GM12878 (cell line): ENCODE data around the gene PCP2. TPM values are rescaled to one million over a fixed set of nuclear protein-coding genes. Genes with fewer than 3 reads are reported as not detected.

ENCODE experiments used
- ATAC-seq: fragments of 200-7000 bp; cut with Tn5 transposase; 3 replicates; pipeline ENCODE4 v1.9.1; 2020; ENCODE audit warnings: mild to moderate bottlenecking, moderate library complexity
- BruUV-seq: library from RNA; stranded (reverse); fragments of 400-500 nt; replicated peaks from 2 replicates; lab custom pipeline; 2021; lab: Mats Ljungman, UMichigan
- CTCF ChIA-PET: fragments of 300-600 bp; sonication (Branson Sonifier 250); formaldehyde crosslinking; extraction: SDS; loops from one replicate; lab custom pipeline; 2021; ENCODE audit warnings: inconsistent platforms; lab: Yijun Ruan, JAX
- POLR2A ChIA-PET: fragments of 350-600 bp; formaldehyde crosslinking; extraction: SDS; loops from one replicate; lab custom pipeline; 2021; ENCODE audit warnings: inconsistent platforms; lab: Charles Lee
- RAD21 ChIA-PET: fragments of 300-600 bp; sonication (Branson Sonifier 250); formaldehyde crosslinking; loops from one replicate; lab custom pipeline; 2023; ENCODE audit warnings: antibody characterized with exemption; ENCODE audit not compliant: unreplicated experiment; lab: Charles Lee
- SMC1A ChIA-PET: fragments of 300-600 bp; sonication (Branson Sonifier 250); formaldehyde crosslinking; loops from one replicate; lab custom pipeline; 2023; ENCODE audit not compliant: unreplicated experiment, uncharacterized antibody; lab: Charles Lee
- DNase-seq: peaks from one replicate; pipeline ENCODE4 v3.0.0-alpha.2; 2011; ENCODE audit warnings: low read depth, low spot score
- FAIRE-seq: peaks from 3 replicates; lab custom pipeline; 2011; peaks lifted over from hg19 to GRCh38; lab: Jason Lieb, UNC
- H2AFZ ChIP-seq: 2 replicates; pipeline ENCODE4 v1.6.0; 2011; ENCODE audit warnings: low read depth, low read length, control low read depth; ENCODE audit not compliant: control insufficient read depth
- H3K27ac ChIP-seq: 2 replicates; pipeline ENCODE4 v1.5.1; 2011; ENCODE audit warnings: control low read depth; ENCODE audit not compliant: control insufficient read depth, insufficient read depth
- H3K27me3 ChIP-seq, 2 experiments: replicated peaks in 1 of 2; 2 replicates each; pipeline versions ENCODE4 v1.6.0 to v1.6.1; 2011; ENCODE audit warnings: low read length in 1 of 2; ENCODE audit not compliant: control insufficient read depth in 2 of 2, insufficient read depth in 2 of 2
- H3K36me3 ChIP-seq, 2 experiments: 2 replicates each; pipeline ENCODE4 v1.5.1; 2011; ENCODE audit warnings: low read length in 1 of 2; ENCODE audit not compliant: control insufficient read depth in 2 of 2, insufficient read depth in 2 of 2
- H3K4me1 ChIP-seq: 2 replicates; pipeline ENCODE4 v1.6.1; 2011; ENCODE audit warnings: mild to moderate bottlenecking, low read length, moderate library complexity, mixed read lengths; ENCODE audit not compliant: control insufficient read depth, insufficient read depth
- H3K4me2 ChIP-seq: 2 replicates; pipeline ENCODE4 v1.6.0; 2011; ENCODE audit warnings: control low read depth; ENCODE audit not compliant: control insufficient read depth, insufficient read depth
- H3K4me3 ChIP-seq: fragments of 200-600 bp; sonication (generic); 2 replicates; pipeline ENCODE4 v1.5.1; 2016
- H3K79me2 ChIP-seq: 2 replicates; pipeline ENCODE4 v1.6.0; 2011; ENCODE audit warnings: low read length; ENCODE audit not compliant: control insufficient read depth, insufficient read depth
- H3K9ac ChIP-seq: 2 replicates; pipeline ENCODE4 v1.8.0; 2011; ENCODE audit warnings: low read length, control low read depth, mixed read lengths; ENCODE audit not compliant: control insufficient read depth, insufficient read depth
- H3K9me3 ChIP-seq: replicated peaks from 3 replicates; pipeline ENCODE4 v1.5.1; 2011; ENCODE audit warnings: mild to moderate bottlenecking, low read length; ENCODE audit not compliant: control insufficient read depth, insufficient read depth
- H4K20me1 ChIP-seq: 2 replicates; pipeline ENCODE4 v1.6.0; 2011; ENCODE audit not compliant: control insufficient read depth, insufficient read depth
- ASH2L ChIP-seq: fragments of 300-600, 200-600 bp; sonication (generic); IDR thresholded peaks from 2 replicates; pipeline ENCODE4 v1.6.1; 2017; ENCODE audit warnings: low read depth, mild to moderate bottlenecking, borderline replicate concordance
- BHLHE40 ChIP-seq, 2 experiments: fragments of 450-650 bp in 1 of 2; IDR thresholded peaks; 2 replicates each; pipeline ENCODE4 v1.6.1; 2011 to 2017; ENCODE audit warnings: low read depth in 2 of 2, borderline replicate concordance in 1 of 2, improper control_type of control experiment in 1 of 2, low read length in 1 of 2, mild to moderate bottlenecking in 1 of 2
- CREM ChIP-seq: IDR thresholded peaks from 2 replicates; pipeline ENCODE4 v1.6.1; 2014; ENCODE audit warnings: antibody characterized with exemption, low read depth
- CTCF ChIP-seq, 3 experiments: IDR thresholded peaks in 2 of 3; conservative IDR thresholded peaks in 1 of 3; 2 replicates each; pipeline ENCODE4 v1.5.1; 2011; ENCODE audit warnings: low read depth in 3 of 3, low read length in 3 of 3, mild to moderate bottlenecking in 3 of 3, control low read depth in 2 of 3, moderate library complexity in 2 of 3, inconsistent platforms in 1 of 3, mixed read lengths in 1 of 3; ENCODE audit not compliant: control insufficient read depth in 2 of 3, insufficient read depth in 1 of 3; ENCODE audit errors: extremely low read depth in 1 of 3
- FOXK2 ChIP-seq: fragments of 450-650 bp; IDR thresholded peaks from 2 replicates; pipeline ENCODE4 v1.6.1; 2017; ENCODE audit warnings: mild to moderate bottlenecking, moderate library complexity
- PAX8 ChIP-seq: fragments of 450-650 bp; IDR thresholded peaks from 2 replicates; pipeline ENCODE4 v1.6.1; 2017; ENCODE audit warnings: mild to moderate bottlenecking, moderate library complexity
- TCF12 ChIP-seq: IDR thresholded peaks from 2 replicates; pipeline ENCODE4 v1.6.1; 2011; ENCODE audit warnings: low read depth, mild to moderate bottlenecking, low read length
- ZNF622 ChIP-seq: fragments of 450-650 bp; IDR thresholded peaks from 2 replicates; pipeline ENCODE4 v1.6.1; 2017; ENCODE audit warnings: mild to moderate bottlenecking, inconsistent platforms
- WGBS: methylation state at CpG from one replicate; pipeline ENCODE4 v1.1.6; 2016; ENCODE audit warnings: low lambda C conversion rate; ENCODE audit not compliant: insufficient replicate concordance, insufficient coverage; ENCODE audit errors: missing lambda C conversion rate; 5-methylcytosine and 5-hydroxymethylcytosine counted together
- in situ Hi-C: fragments of 300-500 bp; cut with MboI; formaldehyde crosslinking; loops from 9 replicates; pipeline ENCODE4 v1.14.3; 2018; ENCODE audit warnings: mixed read lengths
- intact Hi-C: fragments of 100-400 bp; cut with micrococcal nuclease; formaldehyde crosslinking; loops from one replicate; pipeline ENCODE4 v1.14.2; 2022; ENCODE audit not compliant: unreplicated experiment
- polyA plus RNA-seq, 11 experiments: library from polyadenylated mRNA; depleted of rRNA in 4 of 11; unstranded in 6 of 11; stranded (reverse) in 5 of 11; fragments of >200 nt; fragmentation: Nextera tagmentation in 4 of 11; fragmentation: Illumina TruSeq in 1 of 11; extraction: Ambion mirVana in 4 of 11; extraction: Trizol in 1 of 11; gene quantifications; 1 replicate in 1 of 11; 2 replicates in 10 of 11; pipeline versions ENCODE4 v1.2.1 to v1.2.3, GENCODE V29; 2011 to 2016; ENCODE audit warnings: inconsistent platforms in 2 of 11, missing spikeins in 2 of 11, low read depth in 1 of 11
- total RNA-seq, 4 experiments: library from RNA; depleted of rRNA in 3 of 4; stranded (reverse); fragments of >200 nt in 3 of 4; fragmentation: Illumina TruSeq in 1 of 4; extraction: Trizol in 1 of 4; gene quantifications; 2 replicates each; pipeline versions ENCODE4 v1.2.1 to v1.2.3, GENCODE V29; 2013 to 2021
- TF ChIP-seq, protein P1 (sequence below): fragments of 450-650 bp; formaldehyde crosslinking; IDR thresholded peaks from 2 replicates; pipeline ENCODE4 v1.4.0; 2020; ENCODE audit warnings: mild to moderate bottlenecking, moderate library complexity
- TF ChIP-seq, protein P2 (sequence below): fragments of 450-650 bp; formaldehyde crosslinking; IDR thresholded peaks from 2 replicates; pipeline ENCODE4 v1.5.0; 2022; ENCODE audit warnings: mild to moderate bottlenecking, missing genetic modification characterization

PCP2 gene
- total and polyA plus RNA-seq, 10 of the 15 experiments (the other 5 are each of a cell fraction or from before 2014, with no cell fraction given), result 0.10 to 0.62 (median 0.31) TPM; not detected in 5

DNA sequence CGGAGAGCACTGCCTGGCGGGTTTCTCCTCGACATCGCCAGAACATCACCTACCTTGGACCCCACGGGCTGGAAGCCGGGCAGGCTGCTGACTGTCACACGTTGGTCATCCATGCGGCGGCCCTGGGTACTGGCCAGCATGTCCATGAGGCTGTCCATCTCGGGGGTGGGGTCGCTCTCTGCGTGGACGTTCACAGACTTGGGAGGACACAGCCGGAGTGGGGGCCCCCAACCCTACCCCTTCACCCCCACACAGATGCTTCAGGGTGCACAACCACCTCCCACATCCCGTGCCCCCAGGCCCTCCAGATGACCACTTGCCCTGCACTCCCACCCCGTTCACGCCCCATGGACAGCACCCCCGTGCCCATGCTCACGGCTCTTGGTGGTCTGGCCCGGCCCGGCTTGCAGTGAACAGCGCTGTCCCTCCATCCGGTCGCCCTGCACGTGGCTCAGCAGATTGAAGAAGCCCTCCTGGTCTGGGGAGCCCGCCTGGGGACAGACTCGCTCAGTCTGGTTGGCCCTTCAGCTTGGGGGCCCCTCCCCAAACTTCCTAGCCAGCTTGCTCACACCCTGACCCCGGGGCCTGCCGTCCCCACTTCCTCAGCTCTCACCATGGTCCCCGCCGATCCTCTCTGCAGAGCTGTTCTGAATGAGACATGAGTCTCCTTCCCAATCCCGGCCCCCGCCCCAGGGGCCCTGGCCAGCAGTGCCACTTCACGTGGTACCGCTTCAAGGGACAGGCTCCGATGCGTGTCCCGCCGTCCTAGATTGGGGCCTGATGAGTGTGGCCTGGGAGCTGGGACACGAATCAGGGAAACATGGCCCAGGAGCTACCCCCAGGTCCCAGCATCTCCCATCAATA, 947 bp downstream of the PCP2 start:
- TF ChIP-seq CREM (no peak), ZNF622 (no peak), CTCF (IDR thresholded peaks at IDR 0.05 in 2 of 3, conservative IDR thresholded peaks at IDR 0.05 in 1 of 3; ENCODE audit: control insufficient read depth in 2 of 3, extremely low read depth in 1 of 3, insufficient read depth in 1 of 3, low read depth in 3 of 3, low read length in 3 of 3) (no peak), TCF12 (no peak), ASH2L (no peak), FOXK2 (no peak), PAX8 (no peak), BHLHE40 (IDR thresholded peaks at IDR 0.05; ENCODE audit: borderline replicate concordance in 1 of 2, low read depth in 2 of 2, low read length in 1 of 2) (no peak)
- TF ChIP-seq, protein P1, sequence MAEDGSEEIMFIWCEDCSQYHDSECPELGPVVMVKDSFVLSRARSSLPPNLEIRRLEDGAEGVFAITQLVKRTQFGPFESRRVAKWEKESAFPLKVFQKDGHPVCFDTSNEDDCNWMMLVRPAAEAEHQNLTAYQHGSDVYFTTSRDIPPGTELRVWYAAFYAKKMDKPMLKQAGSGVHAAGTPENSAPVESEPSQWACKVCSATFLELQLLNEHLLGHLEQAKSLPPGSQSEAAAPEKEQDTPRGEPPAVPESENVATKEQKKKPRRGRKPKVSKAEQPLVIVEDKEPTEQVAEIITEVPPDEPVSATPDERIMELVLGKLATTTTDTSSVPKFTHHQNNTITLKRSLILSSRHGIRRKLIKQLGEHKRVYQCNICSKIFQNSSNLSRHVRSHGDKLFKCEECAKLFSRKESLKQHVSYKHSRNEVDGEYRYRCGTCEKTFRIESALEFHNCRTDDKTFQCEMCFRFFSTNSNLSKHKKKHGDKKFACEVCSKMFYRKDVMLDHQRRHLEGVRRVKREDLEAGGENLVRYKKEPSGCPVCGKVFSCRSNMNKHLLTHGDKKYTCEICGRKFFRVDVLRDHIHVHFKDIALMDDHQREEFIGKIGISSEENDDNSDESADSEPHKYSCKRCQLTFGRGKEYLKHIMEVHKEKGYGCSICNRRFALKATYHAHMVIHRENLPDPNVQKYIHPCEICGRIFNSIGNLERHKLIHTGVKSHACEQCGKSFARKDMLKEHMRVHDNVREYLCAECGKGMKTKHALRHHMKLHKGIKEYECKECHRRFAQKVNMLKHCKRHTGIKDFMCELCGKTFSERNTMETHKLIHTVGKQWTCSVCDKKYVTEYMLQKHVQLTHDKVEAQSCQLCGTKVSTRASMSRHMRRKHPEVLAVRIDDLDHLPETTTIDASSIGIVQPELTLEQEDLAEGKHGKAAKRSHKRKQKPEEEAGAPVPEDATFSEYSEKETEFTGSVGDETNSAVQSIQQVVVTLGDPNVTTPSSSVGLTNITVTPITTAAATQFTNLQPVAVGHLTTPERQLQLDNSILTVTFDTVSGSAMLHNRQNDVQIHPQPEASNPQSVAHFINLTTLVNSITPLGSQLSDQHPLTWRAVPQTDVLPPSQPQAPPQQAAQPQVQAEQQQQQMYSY, result no peak
- TF ChIP-seq, protein P2, sequence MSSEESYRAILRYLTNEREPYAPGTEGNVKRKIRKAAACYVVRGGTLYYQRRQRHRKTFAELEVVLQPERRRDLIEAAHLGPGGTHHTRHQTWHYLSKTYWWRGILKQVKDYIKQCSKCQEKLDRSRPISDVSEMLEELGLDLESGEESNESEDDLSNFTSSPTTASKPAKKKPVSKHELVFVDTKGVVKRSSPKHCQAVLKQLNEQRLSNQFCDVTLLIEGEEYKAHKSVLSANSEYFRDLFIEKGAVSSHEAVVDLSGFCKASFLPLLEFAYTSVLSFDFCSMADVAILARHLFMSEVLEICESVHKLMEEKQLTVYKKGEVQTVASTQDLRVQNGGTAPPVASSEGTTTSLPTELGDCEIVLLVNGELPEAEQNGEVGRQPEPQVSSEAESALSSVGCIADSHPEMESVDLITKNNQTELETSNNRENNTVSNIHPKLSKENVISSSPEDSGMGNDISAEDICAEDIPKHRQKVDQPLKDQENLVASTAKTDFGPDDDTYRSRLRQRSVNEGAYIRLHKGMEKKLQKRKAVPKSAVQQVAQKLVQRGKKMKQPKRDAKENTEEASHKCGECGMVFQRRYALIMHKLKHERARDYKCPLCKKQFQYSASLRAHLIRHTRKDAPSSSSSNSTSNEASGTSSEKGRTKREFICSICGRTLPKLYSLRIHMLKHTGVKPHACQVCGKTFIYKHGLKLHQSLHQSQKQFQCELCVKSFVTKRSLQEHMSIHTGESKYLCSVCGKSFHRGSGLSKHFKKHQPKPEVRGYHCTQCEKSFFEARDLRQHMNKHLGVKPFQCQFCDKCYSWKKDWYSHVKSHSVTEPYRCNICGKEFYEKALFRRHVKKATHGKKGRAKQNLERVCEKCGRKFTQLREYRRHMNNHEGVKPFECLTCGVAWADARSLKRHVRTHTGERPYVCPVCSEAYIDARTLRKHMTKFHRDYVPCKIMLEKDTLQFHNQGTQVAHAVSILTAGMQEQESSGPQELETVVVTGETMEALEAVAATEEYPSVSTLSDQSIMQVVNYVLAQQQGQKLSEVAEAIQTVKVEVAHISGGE, result no peak
- no peak for ATAC-seq
- no peak overlapping the region for H3K27ac ChIP-seq
- CTCF ChIA-PET, result no interaction called here
- no peak overlapping the region for H3K4me3 ChIP-seq
- SMC1A ChIA-PET, result no interaction called here
- POLR2A ChIA-PET, result no interaction called here
- intact Hi-C loops (no loop called here), in situ Hi-C loops (no loop called here)
- no peak overlapping the region for H2AFZ ChIP-seq
- RAD21 ChIA-PET, result no interaction called here
- no peaks in the 10 kb centered on the region for H3K9me3 ChIP-seq
- H4K20me1 ChIP-seq, result no peaks in the 10 kb centered on the region
- H3K79me2 ChIP-seq, result peaks cover 38% of the 10 kb centered on the region
- no TSS peak for BruUV-seq
- peaks cover 20% of the 10 kb centered on the region for H3K4me1 ChIP-seq
- no peaks in the 10 kb centered on the region for H3K36me3 ChIP-seq
- 91% methylated on average over 38 of the region's 40 CpGs for WGBS
- no peak overlapping the region for H3K9ac ChIP-seq
- no peak for DNase-seq
- no peak for FAIRE-seq
- no peak overlapping the region for H3K4me2 ChIP-seq
- H3K27me3 ChIP-seq, result no peaks in the 10 kb centered on the region
